Loucy (cell line): ENCODE results near the gene SLAMF7.

Experiments used
- CTCF ChIP-seq: fragments of 200-600 bp; sonication (generic); conservative IDR thresholded peaks from 2 replicates; pipeline ENCODE4 v1.5.1; 2014; ENCODE audit warnings: mild to moderate bottlenecking, antibody characterized with exemption, low read length
- EZH2phosphoT487 ChIP-seq: fragments of 200-600 bp; IDR thresholded peaks from 2 replicates; pipeline ENCODE4 v1.6.1; 2018; ENCODE audit warnings: antibody characterized with exemption, mild to moderate bottlenecking, moderate library complexity, borderline replicate concordance

GRCh38 chr1:160755461-160755860, 16.4 kb downstream of the SLAMF7 start:
- TF ChIP-seq CTCF (no peak), EZH2phosphoT487 (no peak)
